HCT116 (cell line): ENCODE results near the gene MTHFD1L.

ENCODE experiments used
- CTCF ChIP-seq, 3 experiments: fragments of 200-600 bp in 1 of 3; sonication (generic) in 1 of 3; IDR thresholded peaks in 2 of 3; conservative IDR thresholded peaks in 1 of 3; 2 replicates each; pipeline ENCODE4 v1.5.1; 2012 to 2017; ENCODE audit warnings: low read depth in 2 of 3, low read length in 2 of 3, antibody characterized with exemption in 1 of 3, borderline replicate concordance in 1 of 3, control low read depth in 1 of 3, mild to moderate bottlenecking in 1 of 3, mixed read lengths in 1 of 3, mixed run types in 1 of 3, moderate library complexity in 1 of 3; ENCODE audit not compliant: insufficient read depth in 1 of 3
- EZH2 ChIP-seq: fragments of 200-600 bp; sonication (generic); IDR thresholded peaks from 2 replicates; pipeline ENCODE4 v1.6.1; 2017; ENCODE audit warnings: antibody characterized with exemption, mixed run types
- POLR2A ChIP-seq: IDR thresholded peaks from 2 replicates; pipeline ENCODE4 v1.7.0; 2011; ENCODE audit warnings: borderline replicate concordance; ENCODE audit not compliant: insufficient read depth, insufficient read length; ENCODE audit errors: extremely low read depth
- RAD21 ChIP-seq: IDR thresholded peaks from 2 replicates; pipeline ENCODE4 v1.6.1; 2012; ENCODE audit warnings: low read depth, mild to moderate bottlenecking

- no peak for TF ChIP-seq POLR2A
- no peak for TF ChIP-seq CTCF (IDR thresholded peaks at IDR 0.05 in 2 of 3, conservative IDR thresholded peaks at IDR 0.05 in 1 of 3; ENCODE audit: borderline replicate concordance in 1 of 3, insufficient read depth in 1 of 3, low read depth in 2 of 3, low read length in 2 of 3)
- TF ChIP-seq RAD21: no peak
- no peak for TF ChIP-seq EZH2
These were observed 274.0 kb downstream of the MTHFD1L start for GRCh38 chr6:151139524-151139923.
